HFF-Myc (cell line): Measurements from ENCODE around the gene PATL2.
A peak's percentile ranks its signal among the peaks of the same experiment; 100 is the strongest.
"Not testable (repeated sequence)": the region's sequence is repeated elsewhere in the genome, so short reads cannot be mapped to it uniquely, and the experiment has no call there.

ENCODE experiments used
- DNase-seq: peaks from one replicate; pipeline ENCODE4 v3.0.0-alpha.2; 2011; ENCODE audit warnings: low read depth; ENCODE audit errors: extremely low read depth
- H3K4me3 ChIP-seq: replicated peaks from 2 replicates; pipeline ENCODE4 v1.5.1; 2011; ENCODE audit warnings: low read depth, mild to moderate bottlenecking, control low read depth, low read length
- TF ChIP-seq, protein P1 (sequence below): IDR thresholded peaks from 2 replicates; pipeline ENCODE4 v1.5.1; 2012; ENCODE audit warnings: mild to moderate bottlenecking, low read depth, low read length, control low read depth; ENCODE audit errors: missing control alignments

PATL2 gene

DNA sequence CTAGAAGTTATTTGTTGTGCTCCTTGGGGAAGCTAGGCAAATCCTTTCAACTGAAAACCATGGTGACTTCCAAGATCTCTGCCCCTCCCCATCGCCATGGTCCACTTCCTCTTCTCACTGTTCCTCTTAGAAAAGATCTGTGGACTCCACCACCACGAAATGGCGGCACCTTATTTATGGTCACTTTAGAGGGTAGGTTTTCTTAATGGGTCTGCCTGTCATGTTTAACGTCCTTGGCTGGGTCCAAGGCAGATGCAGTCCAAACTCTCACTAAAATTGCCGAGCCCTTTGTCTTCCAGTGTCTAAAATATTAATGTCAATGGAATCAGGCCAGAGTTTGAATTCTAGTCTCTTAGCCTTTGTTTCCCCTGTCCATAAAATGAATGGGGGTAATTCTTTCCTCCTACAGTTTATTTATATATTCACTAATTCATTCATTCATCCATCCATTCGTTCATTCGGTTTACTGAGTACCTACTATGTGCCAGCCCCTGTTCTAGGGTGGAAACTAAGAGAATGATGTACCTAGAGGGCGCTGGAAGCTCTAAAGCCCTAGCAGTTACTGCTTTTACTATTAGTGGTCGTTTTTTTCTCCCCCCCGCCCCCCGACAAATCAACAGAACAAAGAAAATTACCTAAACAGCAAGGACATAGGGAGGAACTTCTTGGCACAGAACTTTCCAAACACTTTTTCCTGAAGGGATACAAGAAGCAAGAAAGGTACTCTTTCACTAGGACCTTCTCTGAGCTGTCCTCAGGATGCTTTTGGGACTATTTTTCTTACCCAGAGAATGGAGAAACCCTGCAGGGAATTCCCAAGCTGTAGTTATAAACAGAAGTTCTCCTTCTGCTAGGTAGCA is 657 bp downstream of the PATL2 start:
- TF ChIP-seq, protein P1, sequence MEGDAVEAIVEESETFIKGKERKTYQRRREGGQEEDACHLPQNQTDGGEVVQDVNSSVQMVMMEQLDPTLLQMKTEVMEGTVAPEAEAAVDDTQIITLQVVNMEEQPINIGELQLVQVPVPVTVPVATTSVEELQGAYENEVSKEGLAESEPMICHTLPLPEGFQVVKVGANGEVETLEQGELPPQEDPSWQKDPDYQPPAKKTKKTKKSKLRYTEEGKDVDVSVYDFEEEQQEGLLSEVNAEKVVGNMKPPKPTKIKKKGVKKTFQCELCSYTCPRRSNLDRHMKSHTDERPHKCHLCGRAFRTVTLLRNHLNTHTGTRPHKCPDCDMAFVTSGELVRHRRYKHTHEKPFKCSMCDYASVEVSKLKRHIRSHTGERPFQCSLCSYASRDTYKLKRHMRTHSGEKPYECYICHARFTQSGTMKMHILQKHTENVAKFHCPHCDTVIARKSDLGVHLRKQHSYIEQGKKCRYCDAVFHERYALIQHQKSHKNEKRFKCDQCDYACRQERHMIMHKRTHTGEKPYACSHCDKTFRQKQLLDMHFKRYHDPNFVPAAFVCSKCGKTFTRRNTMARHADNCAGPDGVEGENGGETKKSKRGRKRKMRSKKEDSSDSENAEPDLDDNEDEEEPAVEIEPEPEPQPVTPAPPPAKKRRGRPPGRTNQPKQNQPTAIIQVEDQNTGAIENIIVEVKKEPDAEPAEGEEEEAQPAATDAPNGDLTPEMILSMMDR = peak; percentile 33
- no peak for DNase-seq
- H3K4me3 ChIP-seq = peak overlapping the region; percentile 90

DNA sequence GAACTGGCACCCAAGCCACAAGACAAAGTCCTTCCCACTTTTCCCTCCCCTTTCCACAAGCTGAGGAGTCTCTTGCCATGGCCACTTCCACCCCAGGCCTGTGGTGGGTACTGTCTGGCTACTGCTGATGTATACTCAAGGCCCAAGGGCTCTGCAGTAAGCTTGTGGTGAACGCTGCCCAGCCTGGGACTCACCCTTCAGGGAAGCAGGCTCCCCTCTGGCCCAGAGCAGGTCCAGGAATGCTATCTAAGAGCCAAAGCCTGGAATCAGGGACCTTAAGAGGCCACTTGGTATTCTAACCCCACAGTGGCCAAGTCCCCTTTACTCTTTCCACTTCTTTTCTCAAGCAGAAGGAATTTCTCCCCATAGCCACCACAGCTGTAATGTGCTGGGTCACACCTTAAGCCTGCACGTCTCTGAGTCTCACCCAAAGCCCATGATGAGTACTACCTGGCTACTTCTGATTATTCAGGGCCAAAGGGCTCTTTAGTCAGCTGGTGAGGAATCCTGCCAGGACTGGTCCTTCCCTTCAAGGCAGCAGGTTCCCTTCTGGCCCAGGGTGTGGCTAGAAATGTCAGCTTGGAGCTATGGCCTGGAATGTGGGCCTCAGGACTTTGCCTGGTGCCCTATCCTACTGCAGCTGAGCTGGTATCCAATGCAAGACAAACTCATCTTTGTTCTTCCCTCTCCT is 4.0 kb downstream of the PATL2 start:
- no peak for DNase-seq
- TF ChIP-seq, protein P1 = no peak

DNA sequence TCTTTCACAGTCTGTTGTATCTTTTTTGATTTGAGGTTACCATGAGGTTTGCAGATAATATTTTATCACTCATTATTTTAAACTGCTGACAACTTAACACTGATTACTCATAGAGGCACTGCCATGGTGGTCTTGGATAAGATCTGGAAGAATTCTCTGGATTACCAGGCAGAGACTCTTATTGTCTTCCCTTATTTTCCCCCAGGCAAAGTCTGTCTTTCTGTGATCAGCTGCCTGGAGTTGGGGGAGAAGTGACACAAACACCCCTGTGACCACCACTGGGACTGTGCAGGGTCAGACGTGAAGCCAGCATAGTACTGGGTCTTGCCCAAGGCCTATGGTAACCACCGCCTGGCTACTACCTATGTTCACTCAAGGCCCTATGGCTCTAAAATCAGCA is 4.7 kb downstream of the PATL2 start:
- TF ChIP-seq, protein P1 = no peak
- H3K4me3 ChIP-seq = no peak overlapping the region
- no peak for DNase-seq

More for the DNA sequence above, 4.0 kb downstream of the PATL2 start:
- no peak overlapping the region for H3K4me3 ChIP-seq

DNA sequence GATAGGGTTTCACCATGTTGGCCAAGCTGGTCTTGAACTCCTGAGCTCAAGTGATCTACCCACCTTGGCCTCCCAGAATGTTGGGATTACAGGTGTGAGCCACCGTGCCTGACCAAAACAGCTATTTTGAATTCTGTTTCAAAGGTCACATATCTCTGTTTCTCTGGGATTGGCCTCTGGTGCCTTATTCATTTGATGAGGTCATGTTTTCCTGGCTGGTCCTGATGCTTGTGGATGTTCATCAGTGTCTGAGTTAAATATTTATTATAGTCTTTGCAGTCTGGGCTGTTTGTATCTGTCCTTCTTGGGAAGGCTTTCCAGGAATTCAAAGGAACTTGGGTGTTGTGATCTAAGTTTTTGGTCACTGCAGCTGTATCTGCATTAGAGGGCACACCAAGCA is 5.1 kb downstream of the PATL2 start:
- H3K4me3 ChIP-seq = no peak overlapping the region
- TF ChIP-seq, protein P1 = no peak
- DNase-seq = no peak

DNA sequence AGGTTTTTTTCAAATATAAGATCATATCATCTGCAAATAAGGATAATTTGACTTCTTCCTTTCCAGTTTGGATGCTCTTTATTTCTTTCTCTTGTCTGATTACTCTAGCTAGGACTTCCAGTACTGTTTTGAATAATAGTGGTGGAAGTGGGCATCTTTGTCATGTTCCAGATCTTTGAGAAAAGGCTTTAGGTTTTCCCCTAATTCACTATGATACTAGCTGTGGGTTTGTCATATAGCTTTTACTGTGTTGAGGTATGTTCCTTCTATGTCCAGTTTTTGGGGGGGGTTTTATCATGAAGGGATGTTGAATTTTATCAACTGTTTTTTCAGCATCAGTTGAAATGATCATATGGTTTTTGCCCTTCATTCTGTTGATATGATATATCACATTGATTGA is 10.4 kb downstream of the PATL2 start:
- H3K4me3 ChIP-seq, DNase-seq: not testable (repeated sequence)

DNA sequence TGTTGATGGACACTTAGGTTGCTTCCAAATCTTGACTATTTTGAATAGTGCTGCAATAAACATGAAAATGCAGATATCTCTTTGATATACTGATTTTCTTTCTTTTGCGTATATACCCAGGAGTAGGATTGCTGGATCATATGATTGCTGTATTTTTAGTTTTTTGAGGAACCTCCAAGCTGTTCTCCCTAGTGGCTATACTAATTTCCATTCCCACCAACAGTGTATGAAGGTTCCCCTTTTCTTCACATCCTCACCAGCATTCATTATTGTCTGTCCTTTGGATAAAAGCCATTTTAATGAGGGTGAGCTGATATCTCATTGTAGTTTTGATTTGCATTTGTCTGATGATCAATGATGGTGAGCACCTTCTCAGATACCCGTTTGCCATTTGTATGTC is 12.5 kb downstream of the PATL2 start:
- H3K4me3 ChIP-seq = no peak overlapping the region
- no peak for DNase-seq
- TF ChIP-seq, protein P1 = no peak

DNA sequence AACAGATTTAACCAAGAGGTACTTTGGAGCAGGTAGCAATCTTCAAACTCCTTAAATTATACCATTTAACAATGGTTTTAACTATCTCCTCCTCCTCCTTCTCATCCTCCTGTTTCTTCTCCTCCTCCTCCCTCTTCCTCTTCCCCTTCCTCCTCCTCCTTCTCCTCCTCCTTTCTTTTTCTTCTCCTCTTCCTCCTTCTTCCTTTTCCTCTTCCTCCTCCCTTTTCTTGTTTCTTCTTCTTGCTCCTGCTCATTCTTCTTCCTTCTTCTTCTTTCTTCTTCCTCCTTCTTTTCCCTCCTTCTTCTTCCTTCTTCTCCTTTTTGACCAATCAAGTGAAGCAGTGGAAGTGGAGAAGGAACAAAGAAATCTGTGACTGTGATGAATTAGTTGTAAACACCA is 14.1 kb downstream of the PATL2 start:
- DNase-seq = no peak
- TF ChIP-seq, protein P1 = no peak
- H3K4me3 ChIP-seq = no peak overlapping the region
